ENCODE results near the gene CDH2.

Gene CDH2

DNA sequence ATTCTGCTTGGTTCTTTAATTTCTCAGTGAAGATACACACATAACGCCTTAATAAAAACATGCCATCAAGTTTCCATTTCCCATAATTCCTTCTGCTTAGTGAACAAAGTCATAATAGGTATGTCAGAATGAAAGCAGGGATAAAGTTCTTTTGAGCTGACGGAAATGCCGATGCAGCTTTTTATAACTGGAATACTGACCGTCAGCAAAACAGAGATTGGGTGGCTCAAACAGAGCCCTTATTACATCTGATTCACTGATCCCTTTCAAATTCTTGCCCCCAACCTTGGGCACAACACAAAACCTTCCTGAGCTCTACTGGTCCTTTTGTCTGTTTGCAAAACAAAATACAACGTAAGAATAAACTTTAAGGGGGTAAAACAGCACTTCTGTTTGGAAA lies 140.4 kb downstream of the CDH2 start:
- Mint-ChIP-seq H3K4me3 (peak overlapping the region in 2 of 3 experiments; percentile 23 to 38), H3K9me3 (no peaks in the 10 kb centered on the region), H3K4me1 (peaks cover 30% of the 10 kb centered on the region), H3K27me3 (ENCODE audit: low read depth) (no peaks in the 10 kb centered on the region), H3K27ac (peak overlapping the region; percentile 74 to 90 (median 80)), H3K36me3 (ENCODE audit: low read depth) (no peaks in the 10 kb centered on the region)
- TF ChIP-seq CTCF (IDR thresholded peaks at IDR 0.05; ENCODE audit: unreplicated experiment in 3 of 3): no peak

- TF ChIP-seq CTCF (IDR thresholded peaks at IDR 0.05; ENCODE audit: unreplicated experiment in 3 of 3): no peak
- no peaks in the 10 kb centered on the region for H3K9me3 Mint-ChIP-seq
- peak overlapping the region in 1 of 3 experiments; percentile 24 for H3K27ac Mint-ChIP-seq
- no peak overlapping the region for H3K4me3 Mint-ChIP-seq
- no peaks in the 10 kb centered on the region for H3K27me3 Mint-ChIP-seq (ENCODE audit: low read depth)
- no peaks in the 10 kb centered on the region for H3K36me3 Mint-ChIP-seq (ENCODE audit: low read depth)
- peaks cover 22% of the 10 kb centered on the region for H3K4me1 Mint-ChIP-seq
Measured at GRCh38 chr18:28034567-28034966, 142.4 kb downstream of the CDH2 start.

DNA sequence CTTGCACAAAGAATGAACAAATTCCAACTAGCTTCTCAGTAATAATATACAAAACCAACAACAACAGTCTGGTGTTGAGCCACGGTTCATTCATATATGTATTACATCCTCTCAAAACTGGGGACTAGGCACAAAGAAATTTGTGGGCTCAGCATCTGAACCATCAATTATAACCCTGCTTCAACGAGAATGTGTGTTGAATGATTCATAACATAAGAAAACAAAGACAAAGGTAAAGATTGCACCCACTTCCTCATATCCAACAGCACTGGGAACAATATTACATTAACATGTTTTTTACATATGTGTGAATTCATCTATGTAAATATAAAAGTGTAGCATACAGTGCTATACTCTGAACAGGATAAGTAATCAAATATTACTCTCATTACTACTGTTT lies 144.8 kb downstream of the CDH2 start:
- no peaks in the 10 kb centered on the region for H3K9me3 Mint-ChIP-seq
- H3K27ac Mint-ChIP-seq: no peak overlapping the region
- H3K4me3 Mint-ChIP-seq: no peak overlapping the region
- no peaks in the 10 kb centered on the region for H3K27me3 Mint-ChIP-seq (ENCODE audit: low read depth)
- H3K36me3 Mint-ChIP-seq (ENCODE audit: low read depth): no peaks in the 10 kb centered on the region
- TF ChIP-seq CTCF (IDR thresholded peaks at IDR 0.05; ENCODE audit: unreplicated experiment in 3 of 3): no peak
- H3K4me1 Mint-ChIP-seq: peaks cover 18% of the 10 kb centered on the region

DNA sequence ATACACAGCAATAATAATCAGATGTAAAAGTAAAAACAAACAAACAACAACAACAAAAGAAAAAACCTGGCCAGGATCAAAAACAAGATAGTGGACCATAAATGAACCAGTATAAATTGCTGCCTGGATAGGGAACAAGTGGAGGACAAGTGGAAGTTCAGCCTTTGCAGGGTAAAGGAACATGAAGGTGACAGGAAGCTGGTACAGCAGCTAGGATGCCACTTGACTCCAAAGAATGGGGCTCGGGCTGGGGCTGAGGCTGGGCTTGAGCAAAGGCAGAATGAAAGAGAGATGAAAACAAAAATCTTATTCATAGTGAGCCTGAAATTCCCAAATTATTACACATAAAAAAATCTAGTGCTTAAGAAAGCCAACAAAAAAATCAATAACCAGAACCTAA lies 146.5 kb downstream of the CDH2 start:
- Mint-ChIP-seq H3K4me1 (peaks cover 4% of the 10 kb centered on the region), H3K9me3 (no peaks in the 10 kb centered on the region), H3K27me3 (ENCODE audit: low read depth) (no peaks in the 10 kb centered on the region), H3K27ac (no peak overlapping the region), H3K4me3 (no peak overlapping the region), H3K36me3 (ENCODE audit: low read depth) (peaks cover 3% of the 10 kb centered on the region)
- TF ChIP-seq CTCF (IDR thresholded peaks at IDR 0.05; ENCODE audit: unreplicated experiment in 3 of 3): no peak

DNA sequence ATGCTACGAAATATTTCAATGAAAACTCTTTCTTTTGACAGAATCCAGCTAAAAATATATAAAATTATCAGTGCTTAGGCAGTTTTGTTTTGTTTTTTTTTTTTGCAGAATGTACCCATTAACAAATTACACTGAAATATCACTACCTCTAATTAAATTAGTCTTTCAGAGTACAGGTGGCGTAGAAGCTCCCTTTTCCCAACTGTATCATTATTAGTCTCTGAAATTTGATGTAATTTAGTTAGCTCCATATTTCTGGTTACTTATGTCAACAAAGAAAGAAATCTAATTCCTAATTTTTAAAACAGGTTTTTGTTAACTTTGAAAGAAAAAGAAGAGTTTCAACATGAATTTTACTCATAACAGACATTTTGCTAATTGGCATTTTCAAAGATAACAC lies 149.2 kb downstream of the CDH2 start:
- no peak overlapping the region for H3K27ac Mint-ChIP-seq
- TF ChIP-seq CTCF (IDR thresholded peaks at IDR 0.05; ENCODE audit: unreplicated experiment in 3 of 3): no peak
- H3K27me3 Mint-ChIP-seq (ENCODE audit: low read depth): no peaks in the 10 kb centered on the region
- H3K4me1 Mint-ChIP-seq: no peaks in the 10 kb centered on the region
- no peaks in the 10 kb centered on the region for H3K9me3 Mint-ChIP-seq
- H3K36me3 Mint-ChIP-seq (ENCODE audit: low read depth): peaks cover 3% of the 10 kb centered on the region
- H3K4me3 Mint-ChIP-seq: no peak overlapping the region

- no peaks in the 10 kb centered on the region for H3K4me1 Mint-ChIP-seq
- H3K4me3 Mint-ChIP-seq: no peak overlapping the region
- H3K27ac Mint-ChIP-seq: no peak overlapping the region
- peaks cover 10% of the 10 kb centered on the region for H3K36me3 Mint-ChIP-seq (ENCODE audit: low read depth)
- no peaks in the 10 kb centered on the region for H3K9me3 Mint-ChIP-seq
- no peaks in the 10 kb centered on the region for H3K27me3 Mint-ChIP-seq (ENCODE audit: low read depth)
- no peak for TF ChIP-seq CTCF (IDR thresholded peaks at IDR 0.05; ENCODE audit: unreplicated experiment in 3 of 3)
Measured at GRCh38 chr18:28019425-28020108, 157.4 kb downstream of the CDH2 start.
